ENCODE measurements around the gene ACOX1. TPM values are rescaled to one million over a fixed set of nuclear protein-coding genes. Genes with fewer than 3 reads are reported as not detected.

ACOX1 gene
- polyA plus RNA-seq, 5 donors: 22.9 to 36.6 (median 27.1) TPM

GRCh38 chr17:75910699-75911098 lies 68.3 kb downstream of the ACOX1 start:
- DNase-seq: no peak

- no peak for DNase-seq
These were observed 69.1 kb downstream of the ACOX1 start for GRCh38 chr17:75909812-75910274.

- no peak for DNase-seq
These were observed 69.7 kb downstream of the ACOX1 start for GRCh38 chr17:75909051-75909811.

GRCh38 chr17:75908201-75908600 lies 70.8 kb downstream of the ACOX1 start:
- DNase-seq: no peak

- no peak for DNase-seq
These were observed 72.7 kb downstream of the ACOX1 start for GRCh38 chr17:75906143-75906884.

GRCh38 chr17:75904749-75905521 lies 74.0 kb downstream of the ACOX1 start, which contains the start of gene MRPL38:
Gene MRPL38 (minus strand): TSS chr17:75904884. CDS start chr17:75904875, 9 bp downstream.
- DNase-seq: peak; percentile 92 to 94

GRCh38 chr17:75902406-75902805 lies 76.6 kb downstream of the ACOX1 start:
- no peak for DNase-seq

GRCh38 chr17:75901727-75902126 lies 77.2 kb downstream of the ACOX1 start:
- no peak for DNase-seq

GRCh38 chr17:75900691-75901533 lies 78.1 kb downstream of the ACOX1 start:
- no peak for DNase-seq

GRCh38 chr17:75899767-75900468 lies 79.0 kb downstream of the ACOX1 start:
- DNase-seq: no peak

GRCh38 chr17:75899353-75899752 lies 79.6 kb downstream of the ACOX1 start:
- no peak for DNase-seq

GRCh38 chr17:75898791-75899190 lies 80.2 kb downstream of the ACOX1 start:
- no peak for DNase-seq

GRCh38 chr17:75898065-75898464 lies 80.9 kb downstream of the ACOX1 start:
- DNase-seq: no peak

GRCh38 chr17:75897160-75898019 lies 81.6 kb downstream of the ACOX1 start:
- DNase-seq: no peak

- peak; percentile 79 to 84 for DNase-seq
These were observed 82.4 kb downstream of the ACOX1 start, which contains the start of gene TRIM65 for GRCh38 chr17:75896415-75897159. Gene TRIM65 (minus strand): TSS chr17:75896951. CDS start chr17:75896937, 14 bp downstream.

- no peak for DNase-seq
These were observed 83.4 kb downstream of the ACOX1 start for GRCh38 chr17:75895370-75896155.

GRCh38 chr17:75894049-75894733 lies 84.8 kb downstream of the ACOX1 start:
- DNase-seq: no peak
